ENCODE measurements around the gene SLFN14.
"Not testable (repeated sequence)": the region's sequence is repeated elsewhere in the genome, so short reads cannot be mapped to it uniquely, and the experiment has no call there.

Gene SLFN14

DNA sequence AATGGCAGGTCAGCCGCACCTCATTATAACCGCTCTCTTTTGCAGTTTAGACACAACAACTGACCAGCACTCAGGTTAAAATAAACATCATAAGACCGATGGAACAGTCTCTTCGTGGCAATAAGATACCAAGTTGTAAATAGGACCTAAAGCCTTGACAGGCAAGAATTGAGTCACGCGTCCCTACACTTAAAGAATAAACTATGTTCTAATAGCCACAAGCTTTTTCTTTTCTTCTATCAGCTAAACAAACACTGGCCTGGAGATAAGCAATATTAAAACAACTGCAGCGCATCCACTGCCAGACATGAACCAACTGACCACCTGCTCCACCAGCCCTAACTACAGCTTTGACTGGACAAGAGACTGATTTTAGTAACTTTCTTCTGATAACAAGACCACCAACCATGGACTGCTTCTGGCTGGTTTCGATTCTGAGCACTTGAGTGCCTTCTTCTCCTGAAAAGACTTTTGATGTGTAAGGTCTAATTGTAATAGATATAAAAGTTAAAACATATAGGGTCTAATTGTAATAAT, 40.6 kb downstream of the SLFN14 start:
- no peak for DNase-seq

DNA sequence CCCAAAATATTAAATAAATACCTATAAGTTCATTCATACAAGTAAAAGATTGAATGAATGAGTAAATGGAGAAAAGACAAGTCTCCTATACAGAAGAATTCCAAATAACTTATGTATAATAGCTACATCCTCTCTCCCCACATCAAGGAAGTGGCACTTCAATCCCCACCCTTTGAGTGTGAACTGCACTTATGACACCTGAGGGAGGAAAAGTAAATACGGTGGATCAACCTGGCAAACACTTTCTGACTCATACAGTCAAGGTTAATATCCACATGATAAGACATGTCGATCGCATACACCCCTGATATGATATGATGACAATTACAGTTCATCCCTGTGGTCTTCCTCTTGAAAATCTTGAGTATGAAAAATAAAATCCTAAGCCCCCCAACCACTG, 41.2 kb downstream of the SLFN14 start:
- DNase-seq, result no peak

DNA sequence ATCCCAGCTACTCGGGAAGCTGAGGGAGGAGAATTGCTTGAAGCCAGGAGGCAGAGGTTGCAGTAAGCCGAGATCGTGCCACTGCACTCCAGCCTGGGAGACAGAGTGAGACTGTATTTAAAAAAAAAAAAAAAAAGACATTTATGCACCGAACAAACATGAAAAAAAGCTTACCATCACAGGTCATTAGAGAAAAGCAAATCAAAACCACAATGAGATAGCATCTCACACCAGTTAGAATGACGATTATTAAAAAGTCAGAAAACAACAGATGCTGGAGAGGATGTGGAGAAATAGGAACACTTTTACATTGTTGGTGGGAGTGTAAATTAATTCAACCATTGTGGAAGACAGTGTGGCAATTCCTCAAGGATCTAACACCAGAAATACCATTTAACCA, 42.2 kb downstream of the SLFN14 start:
- DNase-seq, result not testable (repeated sequence)

DNA sequence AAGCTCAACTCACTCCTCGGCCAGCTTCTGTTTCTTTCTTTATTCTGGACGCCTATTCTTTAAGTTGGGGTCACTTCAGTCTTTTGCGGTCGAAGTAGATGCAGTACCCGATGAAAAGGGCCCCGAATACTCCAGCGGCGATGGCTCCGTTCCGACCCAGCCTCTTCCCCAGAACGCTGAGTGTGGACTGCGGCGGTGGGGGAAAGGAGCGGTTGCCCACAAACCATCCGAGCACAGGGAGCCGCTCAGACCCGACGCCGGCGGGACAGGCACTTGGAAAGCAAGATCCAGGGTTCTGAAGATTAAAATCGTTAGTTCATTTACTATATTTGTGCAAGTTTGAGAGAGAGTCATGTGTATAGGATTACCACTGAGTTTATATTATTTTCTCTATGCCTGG, 45.6 kb downstream of the SLFN14 start:
- DNase-seq, result no peak

DNA sequence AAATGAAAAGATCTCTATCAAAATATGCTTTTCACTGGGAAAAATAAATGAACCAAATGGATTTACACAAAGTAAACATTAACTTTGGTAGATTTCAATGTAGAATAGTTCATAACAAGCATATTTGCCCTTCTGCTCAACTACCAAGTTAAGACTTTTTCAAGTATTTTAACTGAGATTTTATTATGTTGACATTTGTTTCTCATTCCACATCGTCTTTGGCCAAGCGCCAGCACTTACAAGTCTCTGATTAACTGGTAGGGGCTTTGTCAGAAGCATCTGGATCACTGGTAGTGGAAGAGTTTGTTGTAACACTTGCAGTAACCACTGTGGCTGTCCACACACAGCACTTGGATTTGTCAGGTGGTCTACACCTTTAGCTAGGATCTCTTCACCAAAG, 46.1 kb downstream of the SLFN14 start:
- no peak for DNase-seq

Data from GF-D8 (cell line).